ENCODE results near the gene NUBPL. TPM values are rescaled to one million over a fixed set of nuclear protein-coding genes. Genes with fewer than 3 reads are reported as not detected.

NUBPL gene
- total and polyA plus RNA-seq, 10 donors = 4.1 to 28.2 (median 13.9) TPM

- Histone ChIP-seq H3K4me1 (peaks cover 0 to 33% (median 7%) of the 10 kb centered on the region in 6 donors), H3K4me3 (no peak overlapping the region), H3K27ac (peak overlapping the region in 5 of 8 donors; percentile 8 to 82 (median 59)), H3K27me3 (replicated peaks in 1 of 7) (no peaks in the 10 kb centered on the region), H3K9me3 (no peaks in the 10 kb centered on the region), H3K36me3 (no peaks in the 10 kb centered on the region)
- intact Hi-C loops (cut with DNase I; ENCODE audit: low total_unique reads) = no loop called here
- no peak for TF ChIP-seq CTCF (IDR thresholded peaks at IDR 0.05 in 8 of 11, conservative IDR thresholded peaks at IDR 0.05 in 3 of 11)
- TF ChIP-seq POLR2AphosphoS5 (IDR thresholded peaks at IDR 0.05) = no peak
- TF ChIP-seq POLR2A (IDR thresholded peaks at IDR 0.05) = no peak
- no peak for DNase-seq
- 88 to 97% (median 93%) methylated on average over 2 of the region's 2 CpGs for WGBS, 5 donors
Observed at GRCh38 chr14:31895206-31895605, 334.0 kb downstream of the NUBPL start.

- WGBS, 5 donors = 65 to 77% (median 74%) methylated on average over 2 of the region's 2 CpGs
- Histone ChIP-seq H3K4me1 (peaks cover 0 to 33% (median 7%) of the 10 kb centered on the region in 6 donors), H3K9me3 (no peaks in the 10 kb centered on the region), H3K36me3 (no peaks in the 10 kb centered on the region), H3K27ac (peak overlapping the region in 3 of 8 donors; percentile 8 to 82 (median 70)), H3K27me3 (replicated peaks in 1 of 7) (no peaks in the 10 kb centered on the region), H3K4me3 (no peak overlapping the region)
- DNase-seq = no peak
- no peak for TF ChIP-seq CTCF (IDR thresholded peaks at IDR 0.05 in 8 of 11, conservative IDR thresholded peaks at IDR 0.05 in 3 of 11)
- no peak for TF ChIP-seq POLR2AphosphoS5 (IDR thresholded peaks at IDR 0.05)
- no peak for TF ChIP-seq POLR2A (IDR thresholded peaks at IDR 0.05)
- intact Hi-C loops (cut with DNase I; ENCODE audit: low total_unique reads) = no loop called here
Observed at GRCh38 chr14:31895646-31896045, 334.4 kb downstream of the NUBPL start.

GRCh38 chr14:31897581-31898186 lies 336.5 kb downstream of the NUBPL start:
- no peak overlapping the region for H3K4me3 ChIP-seq
- no peak for DNase-seq
- intact Hi-C loops (cut with DNase I; ENCODE audit: low total_unique reads) = no loop called here
- H3K27me3 ChIP-seq (replicated peaks in 1 of 7) = no peaks in the 10 kb centered on the region
- no peaks in the 10 kb centered on the region for H3K36me3 ChIP-seq
- no peaks in the 10 kb centered on the region for H3K9me3 ChIP-seq
- TF ChIP-seq CTCF (IDR thresholded peaks at IDR 0.05 in 8 of 11, conservative IDR thresholded peaks at IDR 0.05 in 3 of 11) (no peak), POLR2AphosphoS5 (IDR thresholded peaks at IDR 0.05) (no peak), POLR2A (IDR thresholded peaks at IDR 0.05) (no peak)
- peaks cover 0 to 33% (median 7%) of the 10 kb centered on the region in 6 donors for H3K4me1 ChIP-seq
- 77 to 94% (median 82%) methylated on average over 4 of the region's 4 CpGs for WGBS, 5 donors
- no peak overlapping the region for H3K27ac ChIP-seq

- no peak overlapping the region for H3K4me3 ChIP-seq
- H3K4me1 ChIP-seq = peaks cover 0 to 23% (median 0%) of the 10 kb centered on the region in 6 donors
- TF ChIP-seq CTCF (IDR thresholded peaks at IDR 0.05 in 8 of 11, conservative IDR thresholded peaks at IDR 0.05 in 3 of 11) (no peak), POLR2AphosphoS5 (IDR thresholded peaks at IDR 0.05) (no peak), POLR2A (IDR thresholded peaks at IDR 0.05) (no peak)
- intact Hi-C loops (cut with DNase I; ENCODE audit: low total_unique reads) = no loop called here
- H3K27ac ChIP-seq = peak overlapping the region in 4 of 8 donors; percentile 16 to 44 (median 37)
- H3K27me3 ChIP-seq (replicated peaks in 1 of 7) = no peaks in the 10 kb centered on the region
- no peak for DNase-seq
- no peaks in the 10 kb centered on the region for H3K36me3 ChIP-seq
- H3K9me3 ChIP-seq = no peaks in the 10 kb centered on the region
Observed at GRCh38 chr14:31898838-31899528, 337.8 kb downstream of the NUBPL start.
